A549 treated with GW870086 at 1 μM for 4 hours (cell line): ENCODE measurements around the gene CHIT1. TPM values are rescaled to one million over a fixed set of nuclear protein-coding genes. Genes with fewer than 3 reads are reported as not detected.

Source experiments
- total RNA-seq: library from RNA; stranded (reverse); fragments of 200-300 nt; extraction: Qiagen RNA extraction; gene quantifications from 5 replicates; pipeline ENCODE4 v1.2.3, GENCODE V29; 2022; ENCODE audit warnings: low read depth

CHIT1 gene
- not detected in 5 replicates for total RNA-seq

GRCh38 chr1:203229471-203230135 is at the start of gene CHIT1:
CHIT1 (minus strand) TSS chr1:203229673; CDS start chr1:203229636, 37 bp downstream.

GRCh38 chr1:203186446-203187303 is 42.8 kb downstream of the CHIT1 start, which contains the start of gene CHI3L1:
CHI3L1 (minus strand) TSS chr1:203186704; CDS start chr1:203186623, 81 bp downstream.

GRCh38 chr1:203175237-203175826 is 54.1 kb downstream of the CHIT1 start, which contains the start of gene MYBPH:
MYBPH (minus strand) TSS chr1:203175826; CDS start chr1:203175755, 71 bp downstream.

Other genes with a start within 250 kb of the CHIT1 start
- 44.0 to 53.7 TPM (median 52.3 TPM) in 5 replicates for gene TMEM183A, start 222.3 kb downstream of the CHIT1 start, total RNA-seq
- gene PPFIA4, start 203.2 kb downstream of the CHIT1 start, total RNA-seq: 0.23 to 0.63 TPM (median 0.40 TPM) in 5 replicates
- not detected in 5 replicates for gene MYOG, start 143.7 kb downstream of the CHIT1 start, total RNA-seq
- 0.58 to 1.2 TPM (median 0.80 TPM) in 5 replicates for gene ADORA1, start 101.9 kb downstream of the CHIT1 start, total RNA-seq
- gene MYBPH, start 53.8 kb downstream of the CHIT1 start, total RNA-seq: 0.07 TPM in 1 of 5 replicates, not detected in the others
- gene CHI3L1, start 43.0 kb downstream of the CHIT1 start, total RNA-seq: not detected in 5 replicates
- 12.9 to 16.8 TPM (median 13.9 TPM) in 5 replicates for gene BTG2, start 75.8 kb upstream of the CHIT1 start, total RNA-seq
- gene FMOD, start 121.4 kb upstream of the CHIT1 start, total RNA-seq: 0.23 TPM in 2 of 5 replicates, not detected in the others
- gene PRELP, start 246.1 kb upstream of the CHIT1 start, total RNA-seq: not detected in 5 replicates